GM12864 (cell line): Measurements from ENCODE around the gene PRKAG2.

Source experiments
- DNase-seq: peaks from one replicate; pipeline ENCODE4 v3.0.0-alpha.2; 2011; ENCODE audit warnings: low read depth
- H3K4me3 ChIP-seq: 2 replicates; pipeline ENCODE4 v1.5.1; 2011; ENCODE audit warnings: mild to moderate bottlenecking, low read depth, low read length, control low read depth
- TF ChIP-seq, protein P1 (sequence below): IDR thresholded peaks from 2 replicates; pipeline ENCODE4 v1.5.1; 2011; ENCODE audit warnings: low read depth, mild to moderate bottlenecking, moderate library complexity, low read length, control low read depth, inconsistent platforms; ENCODE audit errors: missing control alignments

Gene PRKAG2

DNA sequence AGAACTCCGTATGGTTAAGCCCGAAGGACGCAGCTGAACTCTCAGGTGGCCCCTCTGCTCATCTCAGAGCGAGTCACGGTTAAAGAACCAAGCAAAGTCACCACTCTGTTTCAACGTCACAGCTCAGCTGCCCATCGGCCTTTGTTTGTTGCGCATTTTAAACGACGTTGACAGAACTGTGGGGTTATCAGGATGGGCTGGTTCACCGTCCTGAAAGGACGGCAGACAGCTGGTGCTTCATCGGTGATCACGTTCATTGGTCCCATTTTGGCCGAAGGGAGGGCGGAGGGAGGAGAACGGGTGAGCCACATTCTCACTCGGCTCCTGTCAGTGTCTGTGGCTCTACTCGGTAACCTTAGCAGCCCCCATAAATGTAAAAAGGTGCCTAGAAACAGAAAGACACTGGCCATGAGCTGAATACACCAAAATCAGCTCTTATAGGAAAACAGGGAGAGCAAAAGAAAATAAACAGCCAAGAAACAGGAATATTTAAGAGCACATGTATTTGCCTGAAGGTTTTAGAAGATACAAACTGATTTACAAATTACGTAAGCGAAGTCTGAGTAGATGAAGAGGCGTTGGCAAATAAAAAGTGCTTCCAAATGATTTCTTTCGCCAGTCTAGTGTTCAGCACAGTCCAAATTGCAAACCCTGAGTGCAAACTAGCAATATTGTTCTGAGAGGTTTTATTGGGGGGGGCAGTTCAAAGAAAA is 8.4 kb downstream of the PRKAG2 start:
- no peak for DNase-seq
- TF ChIP-seq, protein P1, sequence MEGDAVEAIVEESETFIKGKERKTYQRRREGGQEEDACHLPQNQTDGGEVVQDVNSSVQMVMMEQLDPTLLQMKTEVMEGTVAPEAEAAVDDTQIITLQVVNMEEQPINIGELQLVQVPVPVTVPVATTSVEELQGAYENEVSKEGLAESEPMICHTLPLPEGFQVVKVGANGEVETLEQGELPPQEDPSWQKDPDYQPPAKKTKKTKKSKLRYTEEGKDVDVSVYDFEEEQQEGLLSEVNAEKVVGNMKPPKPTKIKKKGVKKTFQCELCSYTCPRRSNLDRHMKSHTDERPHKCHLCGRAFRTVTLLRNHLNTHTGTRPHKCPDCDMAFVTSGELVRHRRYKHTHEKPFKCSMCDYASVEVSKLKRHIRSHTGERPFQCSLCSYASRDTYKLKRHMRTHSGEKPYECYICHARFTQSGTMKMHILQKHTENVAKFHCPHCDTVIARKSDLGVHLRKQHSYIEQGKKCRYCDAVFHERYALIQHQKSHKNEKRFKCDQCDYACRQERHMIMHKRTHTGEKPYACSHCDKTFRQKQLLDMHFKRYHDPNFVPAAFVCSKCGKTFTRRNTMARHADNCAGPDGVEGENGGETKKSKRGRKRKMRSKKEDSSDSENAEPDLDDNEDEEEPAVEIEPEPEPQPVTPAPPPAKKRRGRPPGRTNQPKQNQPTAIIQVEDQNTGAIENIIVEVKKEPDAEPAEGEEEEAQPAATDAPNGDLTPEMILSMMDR: no peak
- no peak overlapping the region for H3K4me3 ChIP-seq

DNA sequence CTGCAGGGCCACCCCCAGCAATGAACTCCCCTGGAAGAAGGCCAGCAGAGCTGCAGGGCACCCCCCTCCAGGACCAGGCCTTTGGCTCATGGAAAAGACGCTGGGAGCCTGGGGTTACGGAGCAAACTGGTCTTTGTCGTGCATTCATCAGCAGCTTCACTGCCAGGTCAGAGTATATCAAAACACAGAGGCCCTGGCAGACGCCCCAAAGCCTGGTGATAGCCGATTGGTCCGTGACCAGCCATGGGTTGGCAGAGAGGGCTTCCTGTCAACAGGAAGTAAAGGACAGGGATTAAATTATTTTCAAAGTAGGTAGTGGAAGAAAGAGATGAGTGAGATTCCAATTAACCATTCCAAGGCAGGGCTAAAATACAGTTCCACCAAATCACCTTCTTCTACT is 9.0 kb downstream of the PRKAG2 start:
- no peak for DNase-seq
- TF ChIP-seq, protein P1: no peak

DNA sequence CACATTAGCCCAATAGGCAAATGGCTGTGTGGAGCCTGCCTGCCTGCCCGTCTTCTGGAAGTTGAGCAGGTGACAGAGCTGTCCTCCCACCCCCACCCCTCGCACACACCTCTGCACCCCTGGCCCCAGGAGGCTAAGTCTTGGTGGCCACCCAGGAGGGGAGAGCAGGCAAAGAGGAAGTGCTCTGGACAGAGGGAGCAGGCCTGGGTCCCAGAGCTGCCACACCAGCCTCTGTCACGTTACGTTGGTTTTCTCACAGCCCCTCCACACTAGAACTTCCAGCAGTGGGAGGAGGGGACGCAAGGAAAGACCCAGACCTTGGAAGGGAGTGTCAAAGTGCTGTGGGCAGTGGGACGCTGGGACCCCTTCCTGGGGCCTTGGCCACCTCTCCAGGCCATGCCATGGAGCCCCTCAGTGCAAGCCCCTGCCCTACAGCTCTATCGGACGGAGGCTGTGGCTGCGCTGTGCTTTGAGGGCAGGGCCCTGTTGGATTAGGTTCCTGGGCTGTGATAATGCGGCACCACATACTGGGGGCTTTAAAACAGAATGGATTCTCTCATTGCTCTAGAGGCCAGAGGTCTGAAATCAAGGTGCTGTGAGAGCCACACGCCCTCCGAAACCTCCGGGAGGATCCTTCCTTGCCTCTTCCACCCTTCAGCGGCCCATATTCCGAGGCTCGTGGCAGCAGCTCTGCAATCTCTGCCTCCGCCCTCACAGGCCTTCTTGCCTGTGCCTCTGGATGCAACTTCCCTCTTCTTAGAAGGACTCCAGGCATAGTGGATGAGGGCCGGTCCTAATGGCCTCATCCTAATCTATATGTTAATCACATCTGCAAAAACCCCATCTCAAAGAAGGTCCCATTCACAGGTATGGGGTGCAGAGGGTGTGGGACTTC is 9.9 kb downstream of the PRKAG2 start:
- no peak overlapping the region for H3K4me3 ChIP-seq
- DNase-seq: no peak
- TF ChIP-seq, protein P1: no peak

More for the DNA sequence above, 9.0 kb downstream of the PRKAG2 start:
- H3K4me3 ChIP-seq: no peak overlapping the region

DNA sequence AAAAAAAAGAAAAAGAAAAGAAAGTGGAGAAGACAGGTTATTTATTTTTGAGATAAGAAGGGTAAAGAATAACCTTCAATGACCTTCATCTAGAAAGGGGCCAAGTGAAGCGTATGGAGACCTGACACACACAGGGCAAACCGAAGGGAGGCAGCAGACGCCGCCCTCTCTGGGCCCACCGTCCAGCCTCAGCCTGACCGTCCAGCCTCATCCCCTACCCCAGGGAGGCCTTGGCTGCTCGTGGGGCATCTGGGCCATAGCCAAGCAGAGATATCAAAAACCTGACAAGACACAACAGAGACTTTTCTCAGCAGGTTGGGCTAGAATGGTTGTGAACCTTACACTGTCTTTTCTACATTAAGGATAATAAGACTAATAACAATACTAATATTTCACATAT is 10.9 kb downstream of the PRKAG2 start:
- no peak overlapping the region for H3K4me3 ChIP-seq
- no peak for DNase-seq
- TF ChIP-seq, protein P1: no peak

DNA sequence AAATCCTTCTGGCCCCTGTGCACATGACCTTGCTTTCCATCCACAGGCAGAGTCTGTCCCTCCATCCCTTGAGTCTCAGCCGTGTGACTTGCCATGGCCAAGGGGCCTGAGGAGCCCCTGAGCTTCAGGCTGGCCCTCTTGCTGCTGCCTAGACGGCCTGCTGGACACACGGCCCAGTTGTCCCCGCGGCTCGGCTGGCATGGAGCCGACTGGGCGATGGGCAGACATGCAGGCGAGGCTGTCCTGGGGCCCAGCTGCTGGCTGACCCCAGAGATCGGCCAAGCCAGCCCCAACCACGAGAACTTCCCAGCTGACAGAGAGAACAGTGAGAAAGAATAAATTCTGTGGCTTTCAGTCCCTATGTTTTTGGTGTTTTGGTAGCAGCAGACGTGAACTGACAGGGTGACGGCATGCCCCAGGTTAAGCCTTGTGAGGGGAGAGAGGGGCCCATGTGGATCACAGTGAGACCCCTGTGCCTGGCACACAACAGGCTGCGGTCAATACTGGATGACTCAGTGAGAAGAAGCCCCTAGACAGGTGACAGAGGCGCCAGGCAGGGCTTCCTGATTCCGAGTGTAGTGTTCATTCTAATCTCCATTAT is 11.7 kb downstream of the PRKAG2 start:
- no peak for DNase-seq
- no peak overlapping the region for H3K4me3 ChIP-seq
- TF ChIP-seq, protein P1: no peak

DNA sequence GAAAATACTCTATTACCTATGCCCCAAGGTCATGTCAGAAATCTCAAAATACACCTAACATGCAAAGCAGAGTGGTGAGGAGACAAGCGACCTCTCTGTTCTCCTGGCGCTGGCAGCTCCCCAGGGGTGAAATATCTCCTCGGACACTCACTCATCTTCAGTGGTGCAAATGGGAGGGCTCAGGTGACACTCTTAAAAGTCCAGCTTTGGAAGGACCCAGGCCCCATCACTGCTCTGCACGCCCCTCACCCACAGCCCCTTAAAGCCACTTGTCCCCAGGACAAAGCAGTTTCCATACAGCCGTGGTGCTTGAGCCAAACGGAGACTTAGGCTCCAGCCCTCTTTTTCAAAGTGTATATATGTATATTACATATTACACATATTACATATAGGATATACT is 12.4 kb downstream of the PRKAG2 start:
- no peak overlapping the region for H3K4me3 ChIP-seq
- TF ChIP-seq, protein P1: no peak
- no peak for DNase-seq
